ENCODE measurements around the gene ZNF710. TPM values are rescaled to one million over a fixed set of nuclear protein-coding genes. Genes with fewer than 3 reads are reported as not detected.

Gene ZNF710
- total and polyA plus RNA-seq, 2 of the 13 experiments (the other 11 are each of a cell fraction or from before 2014, with no cell fraction given), result 4.7 to 20.6 TPM

- no peak for TF ChIP-seq KIAA2018 (CRISPR knock-in tag; IDR thresholded peaks at IDR 0.05; ENCODE audit: borderline replicate concordance)
- TF ChIP-seq RAD21 (CRISPR knock-in tag; IDR thresholded peaks at IDR 0.05), result no peak
- TF ChIP-seq FOXA1 (IDR thresholded peaks at IDR 0.05), result no peak
- peak; percentile 36; the same call in 1 of the 2 replicates for TF ChIP-seq FOXA1 (CRISPR knock-in tag; IDR thresholded peaks at IDR 0.05)
- no peak for TF ChIP-seq SALL2 (CRISPR knock-in tag; IDR thresholded peaks at IDR 0.05)
- TF ChIP-seq, protein P1, sequence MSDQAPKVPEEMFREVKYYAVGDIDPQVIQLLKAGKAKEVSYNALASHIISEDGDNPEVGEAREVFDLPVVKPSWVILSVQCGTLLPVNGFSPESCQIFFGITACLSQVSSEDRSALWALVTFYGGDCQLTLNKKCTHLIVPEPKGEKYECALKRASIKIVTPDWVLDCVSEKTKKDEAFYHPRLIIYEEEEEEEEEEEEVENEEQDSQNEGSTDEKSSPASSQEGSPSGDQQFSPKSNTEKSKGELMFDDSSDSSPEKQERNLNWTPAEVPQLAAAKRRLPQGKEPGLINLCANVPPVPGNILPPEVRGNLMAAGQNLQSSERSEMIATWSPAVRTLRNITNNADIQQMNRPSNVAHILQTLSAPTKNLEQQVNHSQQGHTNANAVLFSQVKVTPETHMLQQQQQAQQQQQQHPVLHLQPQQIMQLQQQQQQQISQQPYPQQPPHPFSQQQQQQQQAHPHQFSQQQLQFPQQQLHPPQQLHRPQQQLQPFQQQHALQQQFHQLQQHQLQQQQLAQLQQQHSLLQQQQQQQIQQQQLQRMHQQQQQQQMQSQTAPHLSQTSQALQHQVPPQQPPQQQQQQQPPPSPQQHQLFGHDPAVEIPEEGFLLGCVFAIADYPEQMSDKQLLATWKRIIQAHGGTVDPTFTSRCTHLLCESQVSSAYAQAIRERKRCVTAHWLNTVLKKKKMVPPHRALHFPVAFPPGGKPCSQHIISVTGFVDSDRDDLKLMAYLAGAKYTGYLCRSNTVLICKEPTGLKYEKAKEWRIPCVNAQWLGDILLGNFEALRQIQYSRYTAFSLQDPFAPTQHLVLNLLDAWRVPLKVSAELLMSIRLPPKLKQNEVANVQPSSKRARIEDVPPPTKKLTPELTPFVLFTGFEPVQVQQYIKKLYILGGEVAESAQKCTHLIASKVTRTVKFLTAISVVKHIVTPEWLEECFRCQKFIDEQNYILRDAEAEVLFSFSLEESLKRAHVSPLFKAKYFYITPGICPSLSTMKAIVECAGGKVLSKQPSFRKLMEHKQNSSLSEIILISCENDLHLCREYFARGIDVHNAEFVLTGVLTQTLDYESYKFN (CRISPR knock-in tag; conservative IDR thresholded peaks at IDR 0.05), result 0 out of 2 replicates have a peak, but pooled peaks have one; percentile 9
- no peak for TF ChIP-seq ZBTB3 (CRISPR knock-in tag; IDR thresholded peaks at IDR 0.05; ENCODE audit: borderline replicate concordance, low read depth)
- TF ChIP-seq ZBTB33 (CRISPR knock-in tag; IDR thresholded peaks at IDR 0.05), result peak; percentile 91
- TF ChIP-seq ZNF772 (CRISPR knock-in tag; IDR thresholded peaks at IDR 0.05), result no peak
- TF ChIP-seq ZFX (CRISPR knock-in tag; IDR thresholded peaks at IDR 0.05; ENCODE audit: low read depth), result 0 out of 2 replicates have a peak, but pooled peaks have one; percentile 10
- 0 out of 2 replicates have a peak, but pooled peaks have one; percentile 40 for TF ChIP-seq TGIF2 (CRISPR knock-in tag; IDR thresholded peaks at IDR 0.05)
- 0 out of 4 replicates have a peak, but pooled peaks of 1 of the 2 experiments have one; percentile 30 for TF ChIP-seq ATF4 (CRISPR knock-in tag; IDR thresholded peaks at IDR 0.05)
- peak; percentile 55 for TF ChIP-seq BHLHE40 (IDR thresholded peaks at IDR 0.05; ENCODE audit: low read length)
- TF ChIP-seq KDM6A (CRISPR knock-in tag; IDR thresholded peaks at IDR 0.05; ENCODE audit: low read depth), result no peak
- no peak for TF ChIP-seq ZNF577 (CRISPR knock-in tag; IDR thresholded peaks at IDR 0.05; ENCODE audit: borderline replicate concordance, low read depth)
- TF ChIP-seq FOSL2 (CRISPR knock-in tag; IDR thresholded peaks at IDR 0.05), result peak; percentile 53; the same call in 1 of the 2 replicates
These were observed 3.5 kb downstream of the ZNF710 start (continued) for GRCh38 chr15:90004671-90005070.

All from HepG2 (cell line).